ENCODE measurements around the gene FLNC.

- no peak for TF ChIP-seq CTCF (IDR thresholded peaks at IDR 0.05)
- TF ChIP-seq EZH2 (IDR thresholded peaks at IDR 0.05; ENCODE audit: borderline replicate concordance, insufficient read depth, low read depth, low read length, poor library complexity, severe bottlenecking) = no peak
Measured at GRCh38 chr7:128794436-128794835, 35.8 kb upstream of the FLNC start.

Data from B cell (primary cell).